GM19397 (cell line): ENCODE results near the gene CCND1.
"Not testable (repeated sequence)": the region's sequence is repeated elsewhere in the genome, so short reads cannot be mapped to it uniquely, and the experiment has no call there.

Source experiments
- ATAC-seq: cut with Tn5 transposase; IDR thresholded peaks from one replicate; pipeline ENCODE4 v1.9.1; 2021; ENCODE audit warnings: mild to moderate bottlenecking, moderate library complexity; ENCODE audit not compliant: unreplicated experiment

Gene CCND1

GRCh38 chr11:69686452-69686851, 45.5 kb downstream of the CCND1 start:
- no peak for ATAC-seq

- no peak for ATAC-seq
These were observed 45.9 kb downstream of the CCND1 start for GRCh38 chr11:69686856-69687255.

GRCh38 chr11:69687969-69688771, 47.2 kb downstream of the CCND1 start:
- not testable (repeated sequence) for ATAC-seq

DNA sequence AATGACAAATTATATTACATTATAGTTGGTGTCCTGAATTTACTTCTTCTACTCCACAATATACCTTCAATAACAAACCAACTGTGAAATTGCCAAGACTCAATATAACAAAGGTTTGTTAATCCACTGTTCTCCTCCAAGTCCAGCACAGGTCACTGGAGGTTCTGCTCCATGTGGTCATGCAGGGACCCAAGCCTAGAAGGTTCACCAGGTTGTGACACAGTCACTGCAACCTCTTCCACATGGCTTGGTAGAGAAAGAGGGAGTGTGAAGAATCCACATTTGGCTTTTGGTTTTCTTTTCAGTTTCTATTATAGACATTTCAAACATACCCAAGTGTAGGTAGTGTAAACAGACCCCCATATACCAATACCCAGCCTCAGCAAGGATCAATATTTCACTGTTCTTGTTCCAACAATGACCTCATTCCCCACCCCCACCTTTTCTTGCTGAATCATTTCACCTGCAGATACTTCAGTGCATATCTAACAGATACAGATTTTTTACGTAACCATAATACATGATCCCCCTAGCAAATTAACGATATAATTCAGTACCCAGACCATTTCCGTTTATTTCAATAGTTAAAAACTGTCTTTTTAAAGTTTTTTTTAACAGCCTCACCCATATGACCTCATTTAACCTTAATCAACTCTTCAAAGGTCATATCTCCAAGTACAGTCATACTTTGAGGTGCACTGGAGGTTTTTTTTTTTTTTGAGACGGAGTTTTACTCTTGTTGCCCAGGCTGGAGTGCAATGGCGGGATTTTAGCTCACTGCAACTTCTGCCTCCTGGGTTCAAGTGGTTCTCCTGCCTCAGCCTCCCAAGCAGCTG, 48.7 kb downstream of the CCND1 start:
- ATAC-seq, result no peak

DNA sequence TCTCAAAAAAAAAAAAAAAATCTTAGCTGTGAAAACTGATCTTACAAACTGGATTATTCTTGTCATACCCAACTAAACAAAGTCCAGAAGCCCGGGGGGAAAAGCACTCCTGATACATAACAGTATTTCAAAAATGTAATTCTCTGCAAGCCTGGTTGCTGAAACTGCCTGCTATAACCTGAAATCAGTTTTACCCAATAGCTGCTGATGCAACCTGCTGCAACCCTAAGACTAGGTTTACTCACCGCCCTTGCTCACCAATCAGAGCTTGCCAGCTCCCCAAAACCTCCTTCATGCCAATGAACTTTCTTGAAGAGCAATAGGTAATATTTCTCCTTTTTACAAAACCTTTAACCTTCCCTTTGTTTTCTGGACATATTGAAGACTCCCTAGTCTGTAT, 50.5 kb downstream of the CCND1 start:
- ATAC-seq, result no peak

DNA sequence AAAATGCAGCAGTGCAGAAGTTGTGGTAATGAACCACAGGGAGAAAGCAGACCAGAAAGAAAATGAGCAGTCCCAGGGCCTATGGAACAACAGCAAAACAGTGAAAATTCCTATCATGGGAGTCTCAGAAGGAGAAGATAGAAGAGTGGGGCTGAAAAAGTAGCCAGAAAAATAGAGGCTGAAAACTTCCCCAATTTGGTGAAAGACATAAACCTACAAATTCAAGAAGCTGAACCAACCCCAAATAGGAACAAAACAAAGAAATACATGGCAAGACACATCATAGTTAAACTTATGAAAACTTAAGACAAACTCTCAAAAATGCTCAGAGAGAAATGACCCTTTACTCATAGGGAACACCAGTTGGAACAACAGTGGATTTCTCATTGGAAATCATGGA, 51.5 kb downstream of the CCND1 start:
- ATAC-seq, result no peak

- ATAC-seq, result no peak
These were observed 53.8 kb downstream of the CCND1 start for GRCh38 chr11:69694781-69695180.

DNA sequence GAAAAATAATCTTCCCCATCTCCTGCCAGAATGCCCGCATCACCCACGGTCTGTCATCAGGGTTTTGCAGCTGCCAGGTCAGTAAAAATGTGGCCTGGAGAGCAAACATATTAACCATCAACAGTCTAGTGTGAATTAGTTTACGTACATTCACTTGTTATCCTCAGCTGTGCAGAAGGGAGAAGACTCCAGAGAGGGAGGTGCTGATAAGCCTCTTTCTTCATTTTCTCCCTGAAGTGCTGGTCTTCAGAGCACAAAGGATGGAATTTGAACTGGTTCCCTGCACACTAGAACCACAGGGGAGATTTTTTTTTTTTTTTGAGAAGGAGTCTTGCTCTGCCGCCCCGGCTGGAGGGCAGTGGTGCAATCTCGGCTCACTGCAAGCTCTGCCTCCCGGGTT, 54.6 kb downstream of the CCND1 start:
- ATAC-seq, result no peak

- ATAC-seq, result not testable (repeated sequence)
These were observed 55.0 kb downstream of the CCND1 start for GRCh38 chr11:69695995-69696394.

DNA sequence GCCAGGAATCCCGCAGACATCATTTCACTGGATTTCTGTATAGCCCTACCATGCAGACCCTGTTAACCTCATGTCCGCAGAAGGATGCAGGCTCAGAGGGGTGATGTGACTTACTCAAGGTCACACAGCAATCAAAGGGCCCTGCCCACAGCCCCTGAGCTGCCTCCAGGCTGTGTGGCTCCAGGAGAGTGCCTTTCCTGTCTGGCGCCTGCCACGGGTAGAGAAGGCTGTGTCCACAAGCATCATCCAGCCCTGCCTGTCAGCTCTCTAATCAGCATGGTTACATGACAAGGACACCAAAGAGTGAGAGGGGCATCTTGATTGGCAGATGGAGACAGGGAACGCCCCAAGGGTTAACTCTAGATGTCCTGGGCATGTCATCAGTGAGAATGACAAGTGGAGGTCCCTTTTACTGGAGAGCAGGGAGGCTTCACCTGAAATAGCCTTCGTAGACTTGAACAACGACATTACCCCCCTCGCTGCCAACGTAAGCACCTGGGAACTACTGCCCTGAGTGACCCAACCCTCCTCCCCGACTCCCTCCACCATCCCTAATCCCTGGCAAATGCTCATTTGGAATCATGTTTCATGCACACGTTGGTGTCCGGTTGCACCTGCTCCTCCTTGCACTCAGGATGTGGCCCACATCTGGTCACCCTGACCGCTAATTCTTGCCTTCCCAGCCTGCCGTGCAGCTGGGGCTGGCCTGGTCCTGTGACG, 56.0 kb downstream of the CCND1 start:
- no peak for ATAC-seq

DNA sequence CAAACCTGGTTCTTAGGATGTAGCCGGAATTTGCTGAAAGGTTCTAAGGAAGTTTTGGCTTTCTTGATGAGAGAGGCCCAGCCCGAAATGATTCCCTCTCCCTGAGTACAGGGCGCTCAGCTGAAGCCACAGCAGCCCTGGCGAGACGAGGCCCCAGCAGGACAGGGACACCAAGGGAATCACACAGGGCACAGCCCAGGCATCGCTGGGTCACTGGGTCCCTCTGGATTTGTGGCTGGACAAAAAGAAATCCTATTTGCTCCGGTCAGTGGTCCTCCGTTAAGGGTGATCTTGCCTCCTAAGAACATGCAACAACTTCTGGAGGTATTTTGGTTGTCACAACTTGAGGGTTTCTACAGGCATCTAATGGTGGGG, 56.5 kb downstream of the CCND1 start:
- ATAC-seq, result no peak

- ATAC-seq, result no peak
These were observed 56.9 kb downstream of the CCND1 start for GRCh38 chr11:69697861-69698260.

GRCh38 chr11:69698362-69698761, 57.4 kb downstream of the CCND1 start:
- no peak for ATAC-seq

- ATAC-seq, result no peak
These were observed 58.3 kb downstream of the CCND1 start for GRCh38 chr11:69699213-69699612.

DNA sequence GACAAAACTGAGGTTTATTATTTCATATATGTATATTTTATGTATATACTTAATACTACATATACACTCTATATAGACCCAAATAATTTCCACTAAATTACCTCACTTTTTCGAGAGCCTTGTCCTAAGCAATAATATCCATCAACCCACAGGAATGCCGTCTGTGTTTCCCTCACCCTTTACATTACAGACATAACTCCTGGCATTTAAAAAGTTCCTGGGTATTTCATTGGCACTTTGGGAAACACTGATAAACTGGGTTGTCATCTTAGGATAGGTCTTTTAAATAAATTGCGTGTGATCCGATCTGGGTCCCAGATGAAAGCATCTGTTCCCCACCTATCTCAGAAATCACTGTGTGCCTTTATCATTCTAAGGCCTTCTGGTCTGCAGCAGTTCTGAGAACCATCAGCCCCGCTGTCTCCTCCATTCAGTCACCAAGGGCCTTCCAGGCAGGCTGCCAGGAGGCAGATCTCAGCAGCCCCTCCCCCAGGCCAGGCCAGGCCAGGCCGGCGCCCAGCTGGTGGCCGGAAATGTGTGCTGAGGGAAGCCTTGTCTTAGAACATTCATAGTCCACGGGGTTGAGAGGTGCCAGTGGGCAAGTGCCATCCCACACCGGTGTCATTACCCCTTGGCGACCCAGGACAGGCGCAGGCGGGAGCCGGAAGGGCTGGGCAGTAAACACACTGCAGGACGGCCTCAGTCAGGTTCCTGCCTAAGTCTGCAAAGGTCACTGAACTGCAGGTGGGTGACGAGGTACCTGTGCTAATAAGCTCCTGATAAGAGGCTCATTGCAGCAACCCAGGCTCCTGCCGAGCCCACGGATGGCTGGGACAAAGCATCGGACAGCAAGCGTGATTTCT, 59.6 kb downstream of the CCND1 start:
- ATAC-seq, result no peak

DNA sequence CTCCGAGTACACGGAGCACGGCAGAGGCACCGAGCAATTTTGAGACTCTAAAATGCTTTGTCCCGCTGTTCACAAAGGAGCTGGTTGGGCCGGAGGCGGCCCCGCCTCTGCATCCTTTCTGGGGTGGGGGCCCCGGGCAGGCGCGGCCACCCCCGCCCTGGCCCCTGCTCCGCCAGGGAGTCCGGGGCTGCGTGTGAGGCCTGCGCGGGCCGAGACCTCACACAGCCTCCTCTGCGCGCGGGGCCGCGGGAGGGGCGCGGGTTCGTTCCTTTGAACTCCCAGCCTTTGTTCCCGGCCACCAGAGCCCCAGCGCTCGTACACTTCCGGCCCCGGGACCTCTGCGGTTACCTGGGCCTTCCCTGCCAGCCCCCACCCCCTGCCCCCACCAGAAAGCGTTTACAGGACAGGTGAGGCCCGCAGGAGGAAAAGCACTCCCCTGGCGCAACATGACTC, 61.3 kb downstream of the CCND1 start:
- no peak for ATAC-seq

DNA sequence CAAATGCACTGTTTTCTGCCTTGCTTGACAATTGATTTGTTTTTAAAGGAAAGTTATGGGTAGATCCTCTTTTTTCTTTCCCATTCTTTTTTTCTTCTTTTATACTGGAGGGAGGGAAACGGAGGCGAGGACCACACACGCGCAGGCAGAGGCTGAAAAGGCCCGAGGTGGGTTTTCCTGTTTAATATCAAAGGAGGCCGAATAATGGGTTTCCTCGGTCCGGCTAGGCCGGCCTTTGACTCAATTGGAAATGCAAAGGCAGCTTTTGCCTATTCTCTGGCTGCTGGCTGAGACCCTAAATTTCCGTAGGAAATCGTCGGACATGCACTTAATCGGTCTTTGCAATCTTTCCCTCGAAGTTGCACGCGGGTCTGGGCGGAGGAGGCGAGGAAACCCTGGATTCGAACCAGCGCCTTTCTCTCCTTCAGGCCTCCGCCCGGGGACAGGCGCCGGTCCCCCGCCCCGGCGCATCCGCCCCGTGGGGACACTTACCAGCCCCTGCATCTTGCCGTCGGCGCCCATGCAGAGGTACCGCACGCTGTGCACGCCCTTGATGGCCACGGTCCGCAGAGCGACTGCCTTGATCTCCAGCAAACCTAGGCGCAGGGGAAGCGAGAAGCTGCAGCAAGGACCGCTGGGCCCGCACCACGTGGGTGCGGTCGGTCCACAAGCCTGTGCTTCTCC, 62.0 kb downstream of the CCND1 start:
- ATAC-seq, result no peak

- no peak for ATAC-seq
These were observed 62.5 kb downstream of the CCND1 start for GRCh38 chr11:69703453-69703767.
